SK-N-MC (cell line): Measurements from ENCODE around the gene GABRB2.

Experiments used
- EZH2 ChIP-seq: fragments of 200-600 bp; sonication (generic); IDR thresholded peaks from one replicate; pipeline ENCODE4 v1.6.1; 2017; ENCODE audit warnings: antibody characterized with exemption
- FOXP2 ChIP-seq: optimal IDR thresholded peaks from 2 replicates; pipeline ENCODE3; 2011; ENCODE audit warnings: mild to moderate bottlenecking, moderate library complexity; ENCODE audit not compliant: insufficient read depth; ENCODE audit errors: extremely low read length, control extremely low read depth
- POLR2AphosphoS5 ChIP-seq: IDR thresholded peaks from 2 replicates; pipeline ENCODE4 v1.6.1; 2012; ENCODE audit warnings: mild to moderate bottlenecking, low read depth, low read length, borderline replicate concordance

DNA sequence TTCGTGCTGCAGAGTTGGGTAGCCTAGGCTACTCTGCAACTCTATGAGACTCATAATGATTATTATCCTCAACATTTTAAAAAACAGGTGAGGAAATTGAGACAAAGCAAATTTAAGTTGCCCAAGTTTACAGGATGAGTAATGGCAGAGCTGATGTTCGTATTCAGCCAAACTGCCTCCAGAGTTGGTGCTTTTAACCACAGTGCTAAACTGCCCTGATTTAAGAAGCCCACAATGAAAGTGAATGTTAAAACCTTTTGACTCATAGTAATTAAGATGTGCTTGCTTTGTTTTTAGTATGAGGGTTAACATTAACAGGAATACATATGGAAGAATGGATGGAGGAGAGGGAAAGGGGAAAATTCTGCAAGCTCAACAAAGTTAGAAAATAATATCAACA lies 15.9 kb upstream of the GABRB2 start:
- no peak for TF ChIP-seq EZH2
- TF ChIP-seq POLR2AphosphoS5: no peak
- no peak for TF ChIP-seq FOXP2
